GM19324 (cell line): Measurements from ENCODE around the gene FBXO41.

Experiments used
- ATAC-seq: cut with Tn5 transposase; IDR thresholded peaks from one replicate; pipeline ENCODE4 v1.9.1; 2021; ENCODE audit warnings: mild to moderate bottlenecking, moderate library complexity; ENCODE audit not compliant: unreplicated experiment, low FRiP score

FBXO41 gene

DNA sequence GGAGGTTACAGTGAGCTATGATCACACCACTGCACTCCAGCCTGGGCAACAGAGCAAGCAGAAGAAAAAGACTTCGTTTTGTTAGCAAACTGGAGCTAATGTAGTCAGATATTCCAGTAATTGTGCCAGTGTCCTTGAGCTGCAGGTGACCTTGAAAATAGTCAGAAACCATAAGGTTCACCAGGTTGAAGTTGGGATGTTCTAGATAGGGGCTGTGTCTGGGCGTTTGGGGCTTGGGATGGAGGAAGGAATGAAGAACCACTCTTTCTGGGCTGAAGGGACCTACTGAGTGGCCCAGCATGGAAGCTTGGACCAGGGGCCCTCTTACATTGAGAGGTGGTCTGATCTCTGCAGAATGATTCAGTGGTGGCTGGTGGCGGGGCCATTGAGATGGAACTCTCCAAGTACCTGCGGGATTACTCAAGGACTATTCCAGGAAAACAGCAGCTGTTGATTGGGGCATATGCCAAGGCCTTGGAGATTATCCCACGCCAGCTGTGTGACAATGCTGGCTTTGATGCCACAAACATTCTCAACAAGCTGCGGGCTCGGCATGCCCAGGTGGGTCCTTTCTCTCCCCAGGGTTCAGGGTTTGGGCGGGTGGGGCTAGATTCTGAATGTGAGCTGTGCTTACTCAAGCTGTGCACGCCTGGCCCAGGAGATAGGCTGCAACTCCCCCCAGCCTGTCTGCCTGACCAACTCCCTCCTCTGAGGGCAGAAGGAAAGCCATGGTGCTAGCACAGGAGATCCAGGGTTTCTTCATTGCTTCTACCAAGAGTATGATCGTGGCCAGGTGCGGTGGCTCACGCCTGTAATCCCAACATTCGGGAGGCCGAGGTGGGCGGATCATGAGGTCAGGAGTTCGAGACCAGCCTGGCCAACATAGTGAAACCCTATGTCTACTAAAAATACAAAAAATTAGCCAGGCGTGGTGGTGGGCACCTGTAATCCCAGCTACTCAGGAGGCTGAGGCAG lies 33.1 kb downstream of the FBXO41 start:
- no peak for ATAC-seq

DNA sequence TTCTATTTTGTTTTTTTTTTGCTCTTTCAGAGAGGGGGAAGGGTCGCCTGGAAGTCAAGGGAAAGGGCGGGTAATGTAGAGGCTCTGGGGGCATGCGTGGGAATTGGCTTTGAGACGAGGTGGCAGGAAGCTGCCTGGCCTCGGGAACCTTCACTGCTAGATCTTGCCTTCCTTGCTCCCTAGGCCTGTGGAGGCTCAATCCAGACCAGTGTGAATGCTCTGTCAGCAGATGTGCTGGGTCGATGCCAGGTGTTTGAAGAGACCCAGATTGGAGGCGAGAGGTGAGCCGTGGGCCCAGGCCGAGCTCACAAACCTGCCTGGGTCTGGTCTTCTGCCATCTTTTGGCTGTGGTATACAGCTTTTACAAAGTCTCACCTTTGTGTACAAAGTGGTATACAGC lies 34.6 kb downstream of the FBXO41 start:
- ATAC-seq: no peak

DNA sequence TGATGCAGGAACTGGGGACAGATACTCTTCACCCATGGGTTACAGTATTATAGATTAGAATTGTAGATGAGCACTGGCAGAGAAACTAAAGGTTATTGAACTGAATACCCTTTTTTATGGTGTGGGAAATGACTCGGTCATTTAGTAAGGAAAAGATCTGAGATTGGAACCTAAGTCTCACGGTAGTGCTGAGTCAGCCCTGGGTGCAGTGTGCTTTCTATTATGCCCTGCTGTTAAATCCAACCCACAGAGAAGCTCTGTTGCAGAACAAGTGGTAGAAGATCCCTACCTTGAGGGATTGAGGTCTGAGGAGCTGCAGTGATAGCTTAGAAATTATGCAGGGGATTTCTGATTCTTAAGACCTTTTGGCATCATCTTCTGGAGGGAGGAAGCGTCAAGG lies 37.4 kb downstream of the FBXO41 start:
- no peak for ATAC-seq

DNA sequence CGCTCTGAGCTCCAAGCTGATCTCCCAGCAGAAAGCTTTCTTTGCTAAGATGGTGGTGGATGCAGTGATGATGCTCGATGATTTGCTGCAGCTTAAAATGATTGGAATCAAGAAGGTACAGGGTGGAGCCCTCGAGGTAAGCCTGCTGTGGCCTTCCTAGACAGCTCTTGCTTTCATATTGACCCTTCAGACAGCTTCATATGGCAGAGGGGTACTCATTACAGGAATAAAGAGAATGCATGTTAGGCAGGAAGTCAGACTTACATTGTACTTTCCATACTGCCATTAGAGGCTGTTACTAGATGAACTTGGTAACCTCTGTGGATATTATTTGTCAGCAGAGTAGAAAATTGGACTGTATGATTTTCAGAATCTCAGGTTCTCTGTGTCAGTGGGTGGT lies 39.7 kb downstream of the FBXO41 start:
- no peak for ATAC-seq

DNA sequence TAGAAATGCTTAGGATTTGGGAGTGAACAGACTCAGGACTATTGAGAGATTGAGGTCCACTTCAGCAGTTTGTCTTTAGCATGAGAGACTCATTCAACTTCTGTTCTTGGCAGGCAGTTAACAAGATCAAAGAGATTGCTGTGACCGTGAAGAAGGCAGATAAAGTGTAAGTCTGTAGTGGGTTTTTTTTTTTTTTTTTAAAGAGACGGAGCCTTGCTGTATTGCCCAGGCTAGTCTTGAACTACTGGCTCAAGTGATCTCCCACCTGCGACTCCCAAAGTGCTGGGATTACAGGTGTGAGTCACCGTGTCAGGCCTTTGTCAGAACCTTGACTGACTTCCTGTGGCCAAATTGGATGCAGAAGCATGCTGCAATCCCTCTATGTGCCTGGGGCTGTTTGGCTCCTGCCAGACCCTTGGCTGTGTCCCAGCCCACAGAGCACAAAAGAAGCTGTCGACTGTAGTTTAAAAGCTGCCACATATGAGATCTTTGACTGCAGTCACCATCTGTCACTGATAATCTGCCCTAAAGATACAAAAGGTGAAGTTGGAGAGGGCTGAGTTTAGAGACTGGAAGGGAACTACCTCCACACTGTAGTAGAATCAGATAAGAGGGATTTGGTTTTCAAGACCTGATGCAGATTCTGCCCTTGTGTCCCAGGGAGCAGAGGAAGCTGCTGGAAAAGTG lies 40.3 kb downstream of the FBXO41 start:
- no peak for ATAC-seq

DNA sequence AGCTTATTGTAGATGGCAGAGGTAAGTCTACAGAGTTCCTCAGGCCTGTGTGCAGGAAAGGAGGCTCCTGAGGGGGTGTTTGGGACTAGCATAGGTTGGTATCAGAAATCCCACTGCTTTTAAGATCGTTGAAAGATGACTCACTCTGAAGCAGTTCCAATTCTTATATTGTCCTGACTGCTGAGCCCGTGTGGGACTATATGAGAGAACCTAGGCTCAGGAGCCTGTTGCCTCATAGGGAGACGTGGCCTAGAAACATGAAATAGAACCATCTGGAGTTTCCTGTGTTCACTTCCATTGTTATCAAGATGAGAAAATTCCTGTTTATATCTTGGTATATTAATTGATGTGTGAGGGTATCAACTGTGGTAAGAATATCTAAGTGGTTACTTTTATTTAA lies 44.5 kb downstream of the FBXO41 start:
- no peak for ATAC-seq

DNA sequence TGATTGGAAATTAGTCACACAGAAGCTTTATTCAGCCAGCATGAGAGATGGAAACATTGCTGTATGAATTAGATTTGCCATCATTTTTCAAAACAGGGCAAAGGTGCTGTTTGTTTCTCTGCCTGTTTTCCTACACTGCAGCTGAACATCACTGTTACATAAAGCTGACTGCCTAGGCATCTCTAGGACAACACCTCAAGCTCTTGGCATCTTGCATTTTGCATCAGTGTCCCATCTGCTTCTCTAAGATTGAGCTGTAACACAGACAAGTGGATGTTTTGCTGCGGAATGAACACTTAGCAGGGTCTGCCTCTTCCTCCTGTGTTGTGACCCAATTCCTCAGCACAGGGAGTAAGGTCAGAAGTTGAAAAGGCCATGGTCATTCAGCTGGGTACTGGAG lies 45.3 kb downstream of the FBXO41 start:
- ATAC-seq: no peak

DNA sequence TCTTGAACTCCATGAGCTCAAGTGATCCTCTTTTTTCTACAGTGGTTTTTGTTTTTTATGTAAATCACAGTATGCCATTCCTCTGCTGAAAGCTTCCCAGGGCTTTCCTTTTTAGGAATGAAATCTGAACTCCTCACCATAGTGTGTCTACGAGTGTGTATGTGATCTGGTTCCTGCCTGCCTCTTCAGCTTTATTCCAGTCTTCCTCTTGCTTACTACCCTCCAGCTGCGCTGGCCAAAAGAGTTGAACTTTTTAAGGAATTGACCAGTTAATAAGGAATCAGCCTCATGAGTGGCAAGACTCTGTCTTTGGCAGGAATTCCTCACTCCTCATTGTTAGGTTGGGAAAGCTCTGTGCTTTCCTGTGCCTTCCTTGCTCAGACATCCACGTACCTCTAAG lies 46.1 kb downstream of the FBXO41 start:
- no peak for ATAC-seq

DNA sequence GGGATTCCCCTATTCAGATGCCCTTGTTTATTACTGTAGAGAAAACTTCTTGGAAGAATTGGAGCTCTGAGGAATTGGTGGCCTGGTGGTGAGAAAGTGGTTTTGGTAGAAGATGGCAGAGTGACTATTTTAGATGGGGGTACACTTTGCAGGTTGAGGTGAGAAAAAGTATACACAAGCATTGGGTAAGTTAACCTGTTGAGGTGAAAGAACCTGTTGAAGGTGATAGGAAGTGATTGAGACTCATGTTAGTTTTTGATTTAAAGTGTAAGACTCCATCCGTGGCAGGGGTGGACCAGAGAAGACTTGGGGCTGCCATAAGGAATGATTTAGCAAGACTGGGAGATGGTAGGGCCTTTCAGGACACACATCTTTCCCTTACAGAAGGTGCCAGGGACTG lies 47.1 kb downstream of the FBXO41 start:
- no peak for ATAC-seq

DNA sequence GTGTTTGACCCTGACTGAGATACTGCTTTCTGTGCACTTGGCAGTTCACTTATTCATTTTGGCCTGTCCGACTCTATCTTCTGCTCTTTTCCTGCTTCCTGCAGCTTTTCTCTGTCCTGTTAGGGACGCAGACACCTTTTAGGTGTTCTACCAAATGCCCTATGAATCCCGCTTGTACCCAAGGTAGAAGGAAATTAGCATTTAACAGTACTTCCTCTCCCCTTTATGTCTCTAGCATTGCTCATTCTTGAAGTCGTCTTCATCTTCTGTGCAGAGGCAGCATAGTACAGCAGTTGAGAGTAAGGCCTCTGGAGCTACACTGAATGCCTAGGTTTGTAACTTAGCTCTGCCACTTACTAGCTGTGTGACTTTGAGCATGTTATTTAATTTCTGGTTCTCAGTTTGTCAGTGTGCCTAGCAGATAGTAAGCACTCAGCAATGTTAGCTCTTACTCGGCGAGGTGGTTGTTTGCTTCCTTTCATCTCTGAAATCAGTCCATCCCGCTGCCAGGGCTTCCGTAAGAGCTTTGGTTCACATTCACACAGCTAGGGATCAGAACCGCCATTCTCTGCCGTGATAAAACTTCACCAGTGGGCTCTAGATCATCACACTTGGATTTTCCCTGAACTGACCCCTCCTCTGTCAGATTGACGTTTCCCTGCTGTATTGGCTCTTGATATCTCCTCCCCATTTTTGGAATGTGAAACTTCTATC lies 48.8 kb downstream of the FBXO41 start:
- ATAC-seq: no peak

DNA sequence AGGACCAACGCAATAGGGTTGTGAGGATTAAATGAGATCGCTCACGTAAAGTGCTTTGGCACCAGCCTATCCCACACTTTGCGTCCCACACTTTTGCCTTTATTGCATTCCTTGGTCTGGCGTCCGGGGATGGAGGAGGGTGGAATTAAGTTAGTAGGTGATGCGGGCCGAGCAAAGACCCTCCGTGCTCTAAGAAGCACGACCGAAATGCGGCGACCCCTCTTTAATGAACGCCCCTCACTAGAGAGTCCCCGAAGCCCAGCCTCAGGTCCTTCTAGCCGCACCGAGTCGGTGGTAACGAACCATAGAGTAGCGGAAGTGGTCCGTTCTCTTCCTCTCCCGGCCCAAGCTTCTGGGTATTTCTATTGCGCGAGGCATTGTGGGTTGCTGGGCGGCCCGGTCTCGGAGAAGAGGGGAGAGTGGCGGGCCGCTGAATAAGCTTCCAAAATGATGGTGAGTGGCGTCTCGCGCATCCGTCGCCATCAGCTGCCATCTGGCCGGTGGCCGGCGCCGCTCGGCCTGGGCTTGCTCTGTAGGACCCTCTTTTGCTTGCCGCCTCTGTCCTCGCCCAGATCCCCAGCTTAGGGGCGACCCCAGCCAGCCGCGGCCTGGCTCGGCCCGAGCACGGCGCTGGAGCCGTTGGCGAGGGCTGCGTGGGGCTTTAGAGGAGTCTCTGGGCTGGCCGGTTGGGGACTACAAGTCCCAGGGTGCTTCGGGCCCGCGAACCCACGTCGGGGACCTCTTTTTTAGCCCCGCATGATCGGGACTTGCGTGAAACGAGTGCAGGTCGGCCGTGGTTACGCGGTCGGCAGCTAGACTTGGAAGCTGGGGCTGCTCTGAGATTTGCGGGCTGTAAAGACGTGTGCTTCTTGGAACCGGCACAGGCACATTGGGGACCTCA lies 50.1 kb downstream of the FBXO41 start, which contains the start of gene CCT7:
CCT7 (plus strand) TSS at position 377 of the 901 bp plus-strand sequence; CDS start at position 448, 71 bp downstream.
- peak; percentile 63 for ATAC-seq

DNA sequence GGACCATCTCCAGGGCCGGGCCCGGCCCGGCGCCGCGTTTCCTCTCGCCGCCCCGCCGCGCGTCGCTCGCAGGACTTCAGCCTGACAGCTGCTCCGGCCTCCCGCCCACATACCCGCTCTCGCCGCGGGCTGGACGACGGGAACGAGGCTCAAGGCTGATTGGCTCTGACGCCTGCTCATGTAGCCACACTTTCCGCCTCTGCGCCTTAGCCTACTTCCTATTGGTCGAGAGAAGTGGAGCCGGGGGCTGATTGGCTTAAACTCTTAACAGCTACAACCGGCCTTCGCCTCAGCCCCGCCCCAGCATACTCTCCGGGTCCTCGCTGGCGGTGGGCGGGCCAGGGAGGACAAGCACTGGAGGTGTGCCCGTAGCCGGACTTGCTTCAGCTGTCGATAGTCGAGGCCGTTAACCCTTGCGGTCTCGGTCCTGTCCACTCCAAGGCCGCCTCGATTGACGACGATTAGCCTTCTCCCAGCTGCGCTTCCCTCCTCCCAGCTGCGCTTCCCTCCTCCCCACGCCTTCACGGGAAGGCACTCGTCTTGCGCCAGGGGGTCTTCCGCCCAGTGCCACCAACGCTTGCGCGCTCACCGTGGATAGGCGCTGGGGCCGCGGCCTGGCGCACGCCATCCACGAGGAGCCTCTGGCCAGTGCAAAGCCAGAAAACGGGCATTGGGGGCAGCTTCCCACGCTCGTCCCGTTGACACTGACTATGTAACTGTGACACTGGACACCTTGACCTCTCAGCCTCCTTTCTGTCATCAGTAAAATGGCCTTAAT lies 50.9 kb downstream of the FBXO41 start, which contains the start of gene PRADC1:
PRADC1 (minus strand) TSS at position 86 of the 778 bp plus-strand sequence; CDS start at position 7, 79 bp downstream.
- ATAC-seq: peak; percentile 91

DNA sequence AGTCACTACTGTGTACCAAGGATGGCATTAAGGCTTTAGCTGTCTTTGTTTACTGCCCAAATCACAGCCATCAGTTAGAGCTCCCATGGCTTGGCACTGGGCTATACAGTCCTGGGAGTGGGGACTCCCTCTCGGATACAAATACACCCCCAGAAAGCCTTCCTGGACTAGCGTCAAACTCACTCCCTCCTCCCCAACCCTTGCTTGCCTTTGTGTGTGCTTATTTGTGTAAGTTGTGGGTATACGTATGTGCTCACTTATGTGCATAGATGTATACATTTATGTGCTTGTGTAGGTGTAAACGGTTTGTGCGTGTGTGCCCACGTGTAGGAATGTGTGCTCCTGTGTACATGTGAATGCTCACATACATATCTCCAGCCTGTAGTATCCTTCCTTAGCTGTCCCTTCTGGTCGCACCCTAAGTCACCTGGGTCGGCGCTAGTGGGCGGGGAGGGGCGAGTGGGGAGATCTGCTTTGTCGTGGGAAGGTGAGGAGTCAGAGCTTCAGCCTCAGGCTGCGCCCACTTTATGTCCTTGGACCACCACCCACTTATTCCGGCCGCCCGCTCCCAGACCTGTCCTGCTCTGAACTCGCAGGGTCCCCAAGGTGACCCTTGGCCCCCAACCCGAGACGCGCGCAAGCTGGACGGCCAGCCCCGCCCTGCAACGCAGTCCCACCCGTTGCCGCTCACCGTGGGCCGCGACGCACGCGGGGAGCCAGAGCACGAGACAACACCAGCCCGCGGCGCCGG lies 51.7 kb downstream of the FBXO41 start:
- peak; percentile 1 for ATAC-seq

DNA sequence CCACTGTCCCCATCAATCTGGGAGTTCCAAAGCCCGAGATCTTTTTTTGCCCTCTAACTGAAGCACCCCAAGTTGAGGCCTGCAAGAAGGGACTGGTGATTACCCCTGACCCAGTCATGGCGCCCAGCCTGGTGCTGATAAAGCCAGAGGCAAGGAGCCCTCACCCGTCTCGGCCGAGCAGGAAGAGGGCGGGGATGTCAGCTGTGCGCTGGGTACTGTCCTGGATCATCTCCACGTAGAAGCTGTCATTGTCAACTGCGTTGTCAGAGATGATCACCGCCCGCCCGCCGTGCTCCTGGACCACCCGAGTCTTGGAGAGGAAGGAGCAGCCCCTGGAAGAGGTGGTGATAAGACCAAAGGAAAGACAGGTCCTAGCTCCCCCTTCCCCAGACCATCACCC lies 55.6 kb downstream of the FBXO41 start:
- ATAC-seq: no peak

DNA sequence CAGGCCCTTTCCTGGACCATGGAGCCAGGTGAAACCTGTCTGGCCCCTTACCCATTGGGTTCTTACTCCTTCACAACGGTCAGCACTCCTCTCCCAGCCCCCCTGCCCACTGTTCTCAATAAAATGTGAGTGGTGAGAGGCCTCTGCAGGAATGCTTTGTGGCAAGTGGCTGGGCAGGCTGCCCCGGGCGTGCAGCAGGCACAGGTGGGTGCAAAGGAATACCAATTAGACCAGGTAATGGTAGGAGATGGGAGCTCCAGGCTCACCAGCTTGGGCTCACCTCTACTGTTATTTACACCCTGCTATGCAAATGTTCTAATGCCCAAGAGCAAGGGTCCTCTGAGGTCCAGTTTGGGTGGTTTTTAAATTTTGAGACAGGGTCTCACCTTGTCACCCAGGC lies 57.2 kb downstream of the FBXO41 start:
- no peak for ATAC-seq

DNA sequence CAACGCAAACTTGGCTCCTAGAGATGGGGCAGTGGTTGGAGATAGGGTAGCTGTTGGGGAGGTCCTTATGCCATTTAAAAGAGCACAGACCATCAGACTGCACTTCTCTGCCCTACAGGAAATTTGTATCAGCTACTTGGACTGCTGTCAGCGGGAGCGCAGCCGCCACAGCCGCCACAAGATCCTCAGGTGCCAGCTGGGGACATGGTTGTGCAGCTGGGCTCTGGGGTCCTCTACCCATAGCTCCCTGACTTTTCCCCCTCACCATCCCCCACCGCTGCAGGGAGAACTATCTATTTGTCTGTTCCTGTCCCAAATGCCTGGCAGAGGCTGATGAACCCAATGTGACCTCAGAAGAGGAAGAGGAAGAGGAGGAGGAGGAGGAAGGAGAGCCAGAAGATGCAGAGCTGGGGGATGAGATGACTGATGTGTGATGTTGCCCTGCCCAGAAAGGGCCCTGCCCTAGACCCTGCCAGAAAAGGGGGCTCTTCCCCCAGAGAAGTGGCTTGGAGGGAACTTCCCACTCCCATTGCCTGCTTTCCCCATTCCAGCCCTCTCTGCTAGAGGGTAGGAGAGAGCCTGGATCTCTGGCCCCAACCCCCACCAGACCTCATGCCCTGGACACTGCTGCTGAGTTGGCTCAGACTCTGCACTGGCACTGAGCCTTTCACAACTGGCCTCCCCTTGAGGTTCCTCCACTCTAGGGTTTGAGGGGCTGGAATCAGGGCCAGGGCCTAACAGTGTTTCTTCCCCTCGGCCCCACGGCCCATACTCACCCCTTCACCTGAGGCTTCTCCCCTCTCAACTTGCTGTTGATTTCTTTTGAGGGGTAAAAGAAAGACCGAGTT lies 58.5 kb downstream of the FBXO41 start:
- ATAC-seq: no peak

DNA sequence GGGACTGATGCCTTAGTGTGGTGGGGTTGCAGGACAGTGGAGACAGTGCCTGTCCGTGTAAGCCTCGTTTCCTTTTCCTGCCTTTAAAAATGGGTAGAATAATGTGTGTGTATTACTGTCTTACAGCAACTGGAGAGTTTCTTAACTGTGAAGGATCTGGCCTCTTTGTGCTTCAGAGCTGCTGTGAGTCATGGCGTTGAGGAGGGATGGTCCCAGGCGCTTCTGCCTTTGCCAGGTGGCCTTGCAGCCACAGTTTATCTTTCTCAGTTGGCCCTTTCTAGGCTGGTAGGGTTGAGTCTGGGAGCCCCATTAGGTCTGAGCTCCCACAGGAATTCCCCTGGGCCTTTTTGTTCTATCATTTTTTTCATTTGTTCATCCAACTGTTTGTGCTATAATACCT lies 60.5 kb downstream of the FBXO41 start:
- no peak for ATAC-seq

DNA sequence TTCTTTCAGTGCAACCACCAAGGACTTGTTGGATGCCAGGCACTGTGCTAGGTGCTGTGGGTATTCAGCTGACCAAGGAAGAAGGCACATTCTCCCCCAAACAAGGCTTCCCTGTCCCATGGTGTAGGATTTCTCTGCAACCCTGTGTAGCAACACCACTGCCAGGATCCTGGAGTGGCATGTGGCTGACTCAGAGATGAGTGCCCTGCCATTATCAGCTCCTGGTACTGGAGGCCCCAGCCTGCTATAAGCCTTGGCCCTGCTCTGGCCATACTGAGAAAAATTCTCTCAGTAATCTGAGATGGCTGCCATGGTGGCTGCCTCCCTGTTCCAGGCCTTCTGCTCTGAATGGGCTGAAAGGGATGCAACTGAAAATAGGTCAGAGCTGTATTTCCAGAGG lies 66.0 kb downstream of the FBXO41 start:
- ATAC-seq: no peak
